Loucy (cell line): ENCODE results near the gene ZNF438.

Experiments
- H2AFZ ChIP-seq: fragments of 200-600 bp; sonication (generic); 2 replicates; pipeline ENCODE4 v1.6.0; 2016; ENCODE audit warnings: antibody characterized with exemption, mild to moderate bottlenecking, low read length, moderate library complexity
- H3F3A ChIP-seq: fragments of 200-600 bp; 2 replicates; pipeline ENCODE4 v1.6.0; 2016; ENCODE audit warnings: antibody characterized with exemption, low read depth, mild to moderate bottlenecking
- H3K27me3 ChIP-seq: fragments of 200-600 bp; sonication (generic); 2 replicates; pipeline ENCODE4 v1.6.1; 2014; ENCODE audit warnings: low read length, mild to moderate bottlenecking; ENCODE audit not compliant: insufficient read depth, poor library complexity, severe bottlenecking
- H3K36me3 ChIP-seq: fragments of 200-600 bp; sonication (generic); 2 replicates; pipeline ENCODE4 v1.6.1; 2016; ENCODE audit warnings: low read length; ENCODE audit not compliant: insufficient read depth
- H3K4me1 ChIP-seq: fragments of 200-600 bp; sonication (generic); 2 replicates; pipeline ENCODE4 v1.5.1; 2014; ENCODE audit warnings: low read length, mild to moderate bottlenecking; ENCODE audit not compliant: insufficient read depth, poor library complexity, severe bottlenecking
- H3K4me2 ChIP-seq: fragments of 200-600 bp; sonication (generic); 2 replicates; pipeline ENCODE4 v1.6.0; 2014; ENCODE audit warnings: antibody characterized with exemption, low read length, low read depth, mild to moderate bottlenecking; ENCODE audit not compliant: poor library complexity, severe bottlenecking
- H3K4me3 ChIP-seq: fragments of 200-600 bp; sonication (generic); 2 replicates; pipeline ENCODE4 v1.5.1; 2014; ENCODE audit warnings: low read length, mild to moderate bottlenecking, mixed read lengths; ENCODE audit not compliant: poor library complexity, severe bottlenecking
- H3K79me2 ChIP-seq: fragments of 200-600 bp; sonication (generic); 2 replicates; pipeline ENCODE4 v1.6.1; 2014; ENCODE audit warnings: low read length; ENCODE audit not compliant: insufficient read depth
- H3K9ac ChIP-seq: fragments of 200-600 bp; sonication (generic); 2 replicates; pipeline ENCODE4 v1.6.0; 2014; ENCODE audit warnings: mild to moderate bottlenecking, low read depth, low read length, moderate library complexity; ENCODE audit not compliant: poor library complexity, severe bottlenecking
- H3K9me2 ChIP-seq: fragments of 200-600 bp; sonication (generic); replicated peaks from 2 replicates; pipeline ENCODE4 v1.6.1; 2016; ENCODE audit warnings: low read depth, low read length, mixed read lengths
- H3K9me3 ChIP-seq: fragments of 200-600 bp; sonication (generic); 2 replicates; pipeline ENCODE4 v1.6.1; 2014; ENCODE audit warnings: mild to moderate bottlenecking, antibody characterized with exemption, low read length, low read depth; ENCODE audit not compliant: insufficient read depth
- H4K20me1 ChIP-seq: fragments of 200-600 bp; sonication (generic); 2 replicates; pipeline ENCODE4 v1.6.0; 2014; ENCODE audit warnings: antibody characterized with exemption, low read length, mild to moderate bottlenecking; ENCODE audit not compliant: insufficient read depth, poor library complexity, severe bottlenecking
- CTCF ChIP-seq: fragments of 200-600 bp; sonication (generic); conservative IDR thresholded peaks from 2 replicates; pipeline ENCODE4 v1.5.1; 2014; ENCODE audit warnings: mild to moderate bottlenecking, antibody characterized with exemption, low read length
- EZH2phosphoT487 ChIP-seq: fragments of 200-600 bp; IDR thresholded peaks from 2 replicates; pipeline ENCODE4 v1.6.1; 2018; ENCODE audit warnings: antibody characterized with exemption, mild to moderate bottlenecking, moderate library complexity, borderline replicate concordance

Gene ZNF438

GRCh38 chr10:30839652-30840051 is 192.0 kb downstream of the ZNF438 start:
- no peaks in the 10 kb centered on the region for H3K79me2 ChIP-seq
- no peak overlapping the region for H3K4me3 ChIP-seq
- H3F3A ChIP-seq: no peaks in the 10 kb centered on the region
- no peaks in the 10 kb centered on the region for H3K27me3 ChIP-seq
- H3K9ac ChIP-seq: no peak overlapping the region
- TF ChIP-seq CTCF (no peak), EZH2phosphoT487 (no peak)
- H3K36me3 ChIP-seq: no peaks in the 10 kb centered on the region
- H3K9me2 ChIP-seq: no peaks in the 10 kb centered on the region
- H3K9me3 ChIP-seq: no peaks in the 10 kb centered on the region
- H2AFZ ChIP-seq: no peak overlapping the region
- H4K20me1 ChIP-seq: no peaks in the 10 kb centered on the region
- no peaks in the 10 kb centered on the region for H3K4me1 ChIP-seq
- no peak overlapping the region for H3K4me2 ChIP-seq

- peaks cover 17% of the 10 kb centered on the region for H3K4me1 ChIP-seq
- H3K4me3 ChIP-seq: no peak overlapping the region
- no peaks in the 10 kb centered on the region for H3K36me3 ChIP-seq
- no peaks in the 10 kb centered on the region for H3K9me3 ChIP-seq
- H3K9ac ChIP-seq: no peak overlapping the region
- no peaks in the 10 kb centered on the region for H3K79me2 ChIP-seq
- no peaks in the 10 kb centered on the region for H4K20me1 ChIP-seq
- no peaks in the 10 kb centered on the region for H3K27me3 ChIP-seq
- H3K9me2 ChIP-seq: no peaks in the 10 kb centered on the region
- H3K4me2 ChIP-seq: no peak overlapping the region
- TF ChIP-seq CTCF (no peak), EZH2phosphoT487 (no peak)
- H3F3A ChIP-seq: no peaks in the 10 kb centered on the region
- H2AFZ ChIP-seq: no peak overlapping the region
Measured at GRCh38 chr10:30836406-30836805, 195.3 kb downstream of the ZNF438 start.

GRCh38 chr10:30835146-30835545 is 196.5 kb downstream of the ZNF438 start:
- H3K4me3 ChIP-seq: no peak overlapping the region
- peaks cover 17% of the 10 kb centered on the region for H3K4me1 ChIP-seq
- H3K79me2 ChIP-seq: no peaks in the 10 kb centered on the region
- H2AFZ ChIP-seq: no peak overlapping the region
- no peaks in the 10 kb centered on the region for H4K20me1 ChIP-seq
- TF ChIP-seq EZH2phosphoT487: no peak
- no peak for TF ChIP-seq CTCF
- H3K9me2 ChIP-seq: no peaks in the 10 kb centered on the region
- no peak overlapping the region for H3K9ac ChIP-seq
- no peaks in the 10 kb centered on the region for H3K9me3 ChIP-seq
- H3K27me3 ChIP-seq: no peaks in the 10 kb centered on the region
- no peak overlapping the region for H3K4me2 ChIP-seq
- H3F3A ChIP-seq: no peaks in the 10 kb centered on the region
- no peaks in the 10 kb centered on the region for H3K36me3 ChIP-seq
